HCT116 (cell line): ENCODE measurements around the gene BTD.

Experiments used
- CTCF ChIP-seq, 3 experiments: fragments of 200-600 bp in 1 of 3; sonication (generic) in 1 of 3; IDR thresholded peaks in 2 of 3; conservative IDR thresholded peaks in 1 of 3; 2 replicates each; pipeline ENCODE4 v1.5.1; 2012 to 2017; ENCODE audit warnings: low read depth in 2 of 3, low read length in 2 of 3, antibody characterized with exemption in 1 of 3, borderline replicate concordance in 1 of 3, control low read depth in 1 of 3, mild to moderate bottlenecking in 1 of 3, mixed read lengths in 1 of 3, mixed run types in 1 of 3, moderate library complexity in 1 of 3; ENCODE audit not compliant: insufficient read depth in 1 of 3
- EZH2 ChIP-seq: fragments of 200-600 bp; sonication (generic); IDR thresholded peaks from 2 replicates; pipeline ENCODE4 v1.6.1; 2017; ENCODE audit warnings: antibody characterized with exemption, mixed run types
- YY1 ChIP-seq: IDR thresholded peaks from 2 replicates; pipeline ENCODE4 v1.6.1; 2011; ENCODE audit warnings: low read length, low read depth, moderate library complexity, mild to moderate bottlenecking; ENCODE audit not compliant: insufficient replicate concordance; ENCODE audit errors: extremely low read depth

- TF ChIP-seq YY1 (no peak), CTCF (IDR thresholded peaks at IDR 0.05 in 2 of 3, conservative IDR thresholded peaks at IDR 0.05 in 1 of 3; ENCODE audit: borderline replicate concordance in 1 of 3, insufficient read depth in 1 of 3, low read depth in 2 of 3, low read length in 2 of 3) (no peak), EZH2 (no peak)
These were observed 4.9 kb downstream of the BTD start for GRCh38 chr3:15606434-15606891.
